ENCODE results near the gene TBC1D25. TPM values are rescaled to one million over a fixed set of nuclear protein-coding genes. Genes with fewer than 3 reads are reported as not detected.

Gene TBC1D25
- total and polyA plus RNA-seq, 2 of the 4 experiments (the other 2 are of a cell fraction), result 11.3 to 15.9 TPM

DNA sequence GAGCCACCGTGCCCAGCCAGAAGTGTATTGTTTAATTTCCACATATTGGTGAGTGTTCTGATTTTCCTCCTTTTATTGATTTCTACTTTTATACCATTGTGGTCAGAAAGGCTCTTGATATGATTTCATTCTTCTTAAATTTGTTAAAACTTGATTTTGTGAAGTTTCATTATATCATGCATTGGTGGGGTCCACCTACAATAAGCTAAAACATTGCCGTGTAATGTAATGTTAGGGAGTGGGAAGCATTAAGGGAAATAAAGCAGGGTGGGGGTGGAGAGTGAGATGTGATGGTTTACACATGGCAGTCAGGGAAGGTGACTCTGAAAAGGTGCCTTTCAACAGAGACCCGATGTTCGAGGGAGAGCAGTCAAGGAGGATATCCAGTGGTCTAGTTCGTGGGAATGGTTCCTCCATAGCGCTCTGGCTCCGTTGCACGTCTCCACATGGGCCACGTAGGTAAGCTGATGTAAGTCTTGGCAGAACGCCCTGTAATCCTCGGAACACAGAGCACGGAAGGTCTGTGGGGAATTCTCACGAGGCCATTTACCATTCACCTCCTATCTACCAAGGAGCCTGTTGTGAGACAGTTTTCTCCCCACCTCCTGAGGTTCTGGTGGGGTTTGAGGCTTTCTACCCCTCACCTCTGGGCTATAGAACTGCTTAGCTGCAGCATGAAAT is 50.1 kb downstream of the TBC1D25 start:
- Histone ChIP-seq H2BK20ac (ENCODE audit: low read depth, low read length) (peak overlapping the region; percentile 9; the same call in 1 of the 2 replicates), H4K8ac (ENCODE audit: low read depth in 2 of 2, low read length in 2 of 2) (peak overlapping the region in 1 of 2 experiments; percentile 58; a peak in 2 of 4 replicates), H3K36me3 (ENCODE audit: control insufficient read depth, insufficient read depth, low read length) (no peaks in the 10 kb centered on the region), H3K9ac (ENCODE audit: low read depth, low read length) (no peak overlapping the region), H4K20me1 (ENCODE audit: insufficient read depth, low read length) (no peaks in the 10 kb centered on the region), H3K56ac (ENCODE audit: extremely low read depth, insufficient read depth, low read length) (no peak overlapping the region), H2AK9ac (replicated peaks; ENCODE audit: low read depth, low read length, poor library complexity) (peak overlapping the region; percentile 65), H2AFZ (replicated peaks; ENCODE audit: low read length, poor library complexity) (peak overlapping the region; percentile 78), H4K91ac (ENCODE audit: insufficient read depth, low read depth, low read length) (peak overlapping the region; percentile 79; the same call in 1 of the 2 replicates), H3K23ac (ENCODE audit: low read depth, low read length) (no peak overlapping the region), H3K27me3 (ENCODE audit: control insufficient read depth, insufficient read depth, low read length) (no peaks in the 10 kb centered on the region), H2BK5ac (ENCODE audit: low read depth, low read length, poor library complexity, severe bottlenecking) (no peak overlapping the region), H3K27ac (ENCODE audit: insufficient read depth, low read length) (no peak overlapping the region), H3K4me2 (ENCODE audit: low read depth, low read length) (no peak overlapping the region), H2AK5ac (ENCODE audit: low read depth, low read length) (peak overlapping the region; percentile 85), H3K79me1 (ENCODE audit: low read depth in 1 of 2, low read length in 2 of 2) (no peaks in the 10 kb centered on the region), H3K14ac (replicated peaks; ENCODE audit: low read depth, low read length) (0 out of 2 replicates have a peak overlapping the region, but pooled peaks have one; percentile 29), H3K9me1 (ENCODE audit: insufficient read depth, low read length) (peaks cover 14% of the 10 kb centered on the region; the same call in 1 of the 2 replicates), H3K4me3 (ENCODE audit: insufficient read depth, low read depth, low read length) (no peak overlapping the region), H3K18ac (ENCODE audit: low read depth, low read length) (no peak overlapping the region), H4K5ac (ENCODE audit: low read depth, low read length) (peak overlapping the region; percentile 30), H2BK120ac (ENCODE audit: low read depth, low read length) (peak overlapping the region; percentile 60; the same call in 1 of the 2 replicates), H3K9me3 (ENCODE audit: control insufficient read depth, insufficient read depth, low read length) (no peaks in the 10 kb centered on the region), H2BK15ac (ENCODE audit: low read depth, low read length) (peak overlapping the region; percentile 91; the same call in 1 of the 3 replicates), H3K4ac (ENCODE audit: low read depth, low read length) (peak overlapping the region; percentile 61; the same call in 1 of the 2 replicates), H3K4me1 (ENCODE audit: control insufficient read depth, insufficient read depth, low read length) (peaks cover 7% of the 10 kb centered on the region; the same call in 1 of the 2 replicates)
- ATAC-seq (ENCODE audit: low read depth) (no peak), DNase-seq (no peak)
- no TSS peak for BruUV-seq (replicated peaks)
- intact Hi-C loops (cut with micrococcal nuclease) (no loop called here), dilution Hi-C loops (cut with HindIII; ENCODE audit: low sequenced_read_pairs, unreplicated experiment) (no loop called here), in situ Hi-C loops (cut with MboI; ENCODE audit: low sequenced_read_pairs) (no loop called here)
- ChIA-PET CTCF (no interaction called here), POLR2A (ENCODE audit: unreplicated experiment) (no interaction called here)
- 64% methylated on average over 3 of the region's 13 CpGs; no CpG with 5 or more reads in 1 of the 2 experiments for WGBS, 2 experiments (ENCODE audit: extremely low coverage in 2 of 2, insufficient read length in 1 of 2)
- no peak for TF ChIP-seq MAZ (IDR thresholded peaks at IDR 0.05; ENCODE audit: borderline replicate concordance, low read depth, low read length)
- TF ChIP-seq RCOR1 (IDR thresholded peaks at IDR 0.05; ENCODE audit: insufficient replicate concordance, low read length), result no peak
- TF ChIP-seq CHD1 (IDR thresholded peaks at IDR 0.05; ENCODE audit: low read depth, low read length), result no peak
- no peak for TF ChIP-seq NFE2L2 (IDR thresholded peaks at IDR 0.05; ENCODE audit: low read depth, low read length)
- TF ChIP-seq, protein P1, sequence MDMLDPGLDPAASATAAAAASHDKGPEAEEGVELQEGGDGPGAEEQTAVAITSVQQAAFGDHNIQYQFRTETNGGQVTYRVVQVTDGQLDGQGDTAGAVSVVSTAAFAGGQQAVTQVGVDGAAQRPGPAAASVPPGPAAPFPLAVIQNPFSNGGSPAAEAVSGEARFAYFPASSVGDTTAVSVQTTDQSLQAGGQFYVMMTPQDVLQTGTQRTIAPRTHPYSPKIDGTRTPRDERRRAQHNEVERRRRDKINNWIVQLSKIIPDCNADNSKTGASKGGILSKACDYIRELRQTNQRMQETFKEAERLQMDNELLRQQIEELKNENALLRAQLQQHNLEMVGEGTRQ (IDR thresholded peaks at IDR 0.05; ENCODE audit: low read depth, low read length), result no peak
- TF ChIP-seq RFX5 (IDR thresholded peaks at IDR 0.05; ENCODE audit: low read depth, low read length), result no peak
- TF ChIP-seq, protein P2, sequence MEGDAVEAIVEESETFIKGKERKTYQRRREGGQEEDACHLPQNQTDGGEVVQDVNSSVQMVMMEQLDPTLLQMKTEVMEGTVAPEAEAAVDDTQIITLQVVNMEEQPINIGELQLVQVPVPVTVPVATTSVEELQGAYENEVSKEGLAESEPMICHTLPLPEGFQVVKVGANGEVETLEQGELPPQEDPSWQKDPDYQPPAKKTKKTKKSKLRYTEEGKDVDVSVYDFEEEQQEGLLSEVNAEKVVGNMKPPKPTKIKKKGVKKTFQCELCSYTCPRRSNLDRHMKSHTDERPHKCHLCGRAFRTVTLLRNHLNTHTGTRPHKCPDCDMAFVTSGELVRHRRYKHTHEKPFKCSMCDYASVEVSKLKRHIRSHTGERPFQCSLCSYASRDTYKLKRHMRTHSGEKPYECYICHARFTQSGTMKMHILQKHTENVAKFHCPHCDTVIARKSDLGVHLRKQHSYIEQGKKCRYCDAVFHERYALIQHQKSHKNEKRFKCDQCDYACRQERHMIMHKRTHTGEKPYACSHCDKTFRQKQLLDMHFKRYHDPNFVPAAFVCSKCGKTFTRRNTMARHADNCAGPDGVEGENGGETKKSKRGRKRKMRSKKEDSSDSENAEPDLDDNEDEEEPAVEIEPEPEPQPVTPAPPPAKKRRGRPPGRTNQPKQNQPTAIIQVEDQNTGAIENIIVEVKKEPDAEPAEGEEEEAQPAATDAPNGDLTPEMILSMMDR (conservative IDR thresholded peaks at IDR 0.05; ENCODE audit: low read depth, low read length), result no peak
- TF ChIP-seq, protein P3, sequence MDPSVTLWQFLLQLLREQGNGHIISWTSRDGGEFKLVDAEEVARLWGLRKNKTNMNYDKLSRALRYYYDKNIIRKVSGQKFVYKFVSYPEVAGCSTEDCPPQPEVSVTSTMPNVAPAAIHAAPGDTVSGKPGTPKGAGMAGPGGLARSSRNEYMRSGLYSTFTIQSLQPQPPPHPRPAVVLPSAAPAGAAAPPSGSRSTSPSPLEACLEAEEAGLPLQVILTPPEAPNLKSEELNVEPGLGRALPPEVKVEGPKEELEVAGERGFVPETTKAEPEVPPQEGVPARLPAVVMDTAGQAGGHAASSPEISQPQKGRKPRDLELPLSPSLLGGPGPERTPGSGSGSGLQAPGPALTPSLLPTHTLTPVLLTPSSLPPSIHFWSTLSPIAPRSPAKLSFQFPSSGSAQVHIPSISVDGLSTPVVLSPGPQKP (IDR thresholded peaks at IDR 0.05; ENCODE audit: borderline replicate concordance, low read depth, low read length), result no peak
- TF ChIP-seq FOS (IDR thresholded peaks at IDR 0.05; ENCODE audit: low read depth, low read length), result no peak
- TF ChIP-seq RAD21 (IDR thresholded peaks at IDR 0.05; ENCODE audit: low read length), result no peak
- no peak for TF ChIP-seq BHLHE40 (IDR thresholded peaks at IDR 0.05; ENCODE audit: low read depth, low read length)
- TF ChIP-seq POLR2A (IDR thresholded peaks at IDR 0.05; ENCODE audit: low read depth, low read length), result no peak
- no peak for TF ChIP-seq SMC3 (IDR thresholded peaks at IDR 0.05; ENCODE audit: low read depth, low read length)
- no peak for TF ChIP-seq MAFK (IDR thresholded peaks at IDR 0.05; ENCODE audit: low read depth, low read length)
- no peak for TF ChIP-seq CEBPB (IDR thresholded peaks at IDR 0.05; ENCODE audit: low read depth, low read length)

Measured in IMR-90 (cell line).